SU-DHL-6 (cell line): ENCODE results near the gene YAF2.

Source experiments
- CTCF ChIP-seq: fragments of 200-600 bp; sonication (generic); IDR thresholded peaks from one replicate; pipeline ENCODE4 v1.5.1; 2017; ENCODE audit warnings: antibody characterized with exemption, mild to moderate bottlenecking, low read length, moderate library complexity; ENCODE audit not compliant: insufficient read depth, poor library complexity, severe bottlenecking
- EZH2phosphoT487 ChIP-seq: fragments of 200-600 bp; sonication (generic), shearing (Covaris generic); conservative IDR thresholded peaks from 2 replicates; pipeline ENCODE4 v1.6.1; 2018; ENCODE audit warnings: mild to moderate bottlenecking, antibody characterized with exemption, low read length, moderate library complexity, mixed read lengths

DNA sequence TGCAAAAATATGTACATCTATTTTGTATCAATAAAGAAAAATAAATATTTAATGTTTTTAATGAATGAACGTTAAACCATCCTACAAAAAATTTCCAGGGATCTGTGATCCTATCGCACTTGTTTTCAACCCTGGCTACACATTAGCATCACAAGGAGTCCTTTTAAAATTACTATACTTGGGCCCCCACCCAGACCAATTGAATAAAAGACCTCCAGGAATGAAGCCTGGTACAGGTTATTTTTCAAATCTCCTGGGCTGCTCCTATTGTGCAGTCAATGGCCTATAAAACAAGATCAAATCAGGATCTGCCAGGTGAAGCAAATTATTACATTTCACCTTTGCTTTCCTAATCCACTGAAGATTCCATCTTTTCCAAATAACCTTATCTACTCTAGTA lies 59.9 kb downstream of the YAF2 start:
- TF ChIP-seq CTCF = no peak
- TF ChIP-seq EZH2phosphoT487 = no peak
